Upper lobe of left lung (tissue), 6 donors: ENCODE measurements around the gene RAP1GDS1. TPM values are rescaled to one million over a fixed set of nuclear protein-coding genes. Genes with fewer than 3 reads are reported as not detected.
"Not testable (repeated sequence)": the region's sequence is repeated elsewhere in the genome, so short reads cannot be mapped to it uniquely, and the experiment has no call there.

ENCODE experiments used
- ATAC-seq, 2 donors: fragments of 200-7000 bp; cut with Tn5 transposase; one replicate each; pipeline ENCODE4 v1.9.1; 2022; ENCODE audit warnings: mild to moderate bottlenecking in 2 of 2, moderate library complexity in 2 of 2; ENCODE audit not compliant: low FRiP score in 2 of 2
- DNase-seq, 2 donors: peaks; one replicate each; pipeline ENCODE4 v3.0.0-alpha.2; 2019 to 2020
- H3K27ac ChIP-seq, 4 donors: fragments of 200-600 bp; sonication (generic); one replicate each; pipeline ENCODE4 v1.5.1; 2016 to 2019
- H3K27me3 ChIP-seq, 4 donors: fragments of 200-600 bp; sonication (generic); one replicate each; pipeline ENCODE4 v1.5.1; 2017 to 2019
- H3K36me3 ChIP-seq, 4 donors: fragments of 200-600 bp; sonication (generic); one replicate each; pipeline ENCODE4 v1.5.1; 2016 to 2019
- H3K4me1 ChIP-seq, 4 donors: fragments of 200-600 bp; sonication (generic); one replicate each; pipeline ENCODE4 v1.5.1; 2018 to 2019
- H3K4me3 ChIP-seq, 4 donors: fragments of 200-600 bp; sonication (generic); one replicate each; pipeline ENCODE4 v1.5.1; 2017 to 2019; ENCODE audit warnings: mild to moderate bottlenecking in 2 of 4, moderate library complexity in 1 of 4
- H3K9me3 ChIP-seq, 4 donors: fragments of 200-600 bp; sonication (generic); one replicate each; pipeline ENCODE4 v1.5.1; 2018 to 2019
- CTCF ChIP-seq, 6 experiments: fragments of 450-650 bp in 4 of 6; fragments of 200-600 bp in 2 of 6; sonication (generic) in 2 of 6; IDR thresholded peaks; one replicate each; pipeline ENCODE4 v1.5.1; 2016 to 2019; ENCODE audit warnings: antibody characterized with exemption in 6 of 6
- EP300 ChIP-seq, 4 donors: sonication (generic); formaldehyde crosslinking; IDR thresholded peaks; one replicate each; pipeline ENCODE4 v1.5.1; 2017; ENCODE audit warnings: antibody characterized with exemption in 4 of 4, control low read depth in 2 of 4
- POLR2A ChIP-seq, 4 donors: fragments of 450-650 bp; IDR thresholded peaks; one replicate each; pipeline ENCODE4 v1.5.1; 2016 to 2017; ENCODE audit warnings: antibody characterized with exemption in 4 of 4, mild to moderate bottlenecking in 2 of 4
- POLR2AphosphoS5 ChIP-seq, 2 donors: sonication (generic); formaldehyde crosslinking; IDR thresholded peaks; one replicate each; pipeline ENCODE4 v1.5.1; 2017; ENCODE audit warnings: antibody characterized with exemption in 2 of 2
- WGBS, 2 donors: methylation state at CpG; one replicate each; pipeline ENCODE4 v1.1.5; 2017 to 2018; 5-methylcytosine and 5-hydroxymethylcytosine counted together
- total RNA-seq, 6 donors: library from RNA; depleted of rRNA in 4 of 6; stranded (reverse); fragments of >200 nt in 4 of 6; gene quantifications; one replicate each; pipeline versions ENCODE4 v1.1.0 to v1.2.1, GENCODE V29; 2016 to 2021
- donor health status: DM: no; HTN: no; CAD: no; lungs with moderate emphysema.
- donor health status: DM: no; HTN: yes; CAD: no; lungs with severe emphysema.

RAP1GDS1 gene
- total RNA-seq, 6 donors from 2014 or later, result 20.6 to 63.9 (median 35.5) TPM

GRCh38 chr4:98411731-98412130, 150.5 kb downstream of the RAP1GDS1 start:
- Histone ChIP-seq H3K27me3 (no peaks in the 10 kb centered on the region), H3K4me1 (no peaks in the 10 kb centered on the region), H3K27ac (no peak overlapping the region), H3K36me3 (peaks cover 0 to 8% (median 0%) of the 10 kb centered on the region in 4 donors), H3K4me3 (no peak overlapping the region), H3K9me3 (peaks cover 7 to 11% (median 9%) of the 10 kb centered on the region in 4 donors)
- ATAC-seq (no peak), DNase-seq (no peak)
- TF ChIP-seq CTCF (IDR thresholded peaks at IDR 0.05) (no peak), POLR2AphosphoS5 (IDR thresholded peaks at IDR 0.05) (no peak), EP300 (IDR thresholded peaks at IDR 0.05) (no peak), POLR2A (IDR thresholded peaks at IDR 0.05) (no peak)
- 97 to 100% methylated on average over 2 of the region's 2 CpGs for WGBS, 2 donors

GRCh38 chr4:98416844-98417243, 155.7 kb downstream of the RAP1GDS1 start:
- Histone ChIP-seq H3K4me1 (no peaks in the 10 kb centered on the region), H3K27me3 (no peaks in the 10 kb centered on the region), H3K36me3 (peaks cover 0 to 39% (median 2%) of the 10 kb centered on the region in 4 donors), H3K9me3 (peaks cover 7 to 9% (median 9%) of the 10 kb centered on the region in 4 donors), H3K4me3 (no peak overlapping the region), H3K27ac (no peak overlapping the region)
- DNase-seq, result no peak
- ATAC-seq, result no peak
- TF ChIP-seq CTCF (IDR thresholded peaks at IDR 0.05), result no peak
- TF ChIP-seq EP300 (IDR thresholded peaks at IDR 0.05), result no peak
- no peak for TF ChIP-seq POLR2AphosphoS5 (IDR thresholded peaks at IDR 0.05)
- no peak for TF ChIP-seq POLR2A (IDR thresholded peaks at IDR 0.05)

GRCh38 chr4:98420151-98420550, 159.0 kb downstream of the RAP1GDS1 start:
- H3K9me3 ChIP-seq, H3K4me1 ChIP-seq, ATAC-seq, H3K27me3 ChIP-seq, H3K27ac ChIP-seq, DNase-seq, H3K4me3 ChIP-seq: not testable (repeated sequence)
- 94 to 97% methylated on average over 3 of the region's 3 CpGs for WGBS, 2 donors
- H3K36me3 ChIP-seq, result peaks cover 0 to 70% (median 19%) of the 10 kb centered on the region in 4 donors

- TF ChIP-seq POLR2A (IDR thresholded peaks at IDR 0.05) (no peak), POLR2AphosphoS5 (IDR thresholded peaks at IDR 0.05) (no peak), EP300 (IDR thresholded peaks at IDR 0.05) (no peak), CTCF (IDR thresholded peaks at IDR 0.05) (no peak)
- H3K4me3 ChIP-seq, result no peak overlapping the region
- no peaks in the 10 kb centered on the region for H3K4me1 ChIP-seq
- peaks cover 0 to 73% (median 19%) of the 10 kb centered on the region in 4 donors for H3K36me3 ChIP-seq
- no peaks in the 10 kb centered on the region for H3K27me3 ChIP-seq
- H3K9me3 ChIP-seq, result no peaks in the 10 kb centered on the region
- WGBS, 2 donors, result 92% methylated on average over 5 of the region's 5 CpGs
- no peak overlapping the region for H3K27ac ChIP-seq
- DNase-seq (no peak), ATAC-seq (no peak)
These were observed 159.9 kb downstream of the RAP1GDS1 start for GRCh38 chr4:98421111-98421510.

- DNase-seq (no peak), ATAC-seq (no peak)
- Histone ChIP-seq H3K36me3 (peaks cover 0 to 70% (median 16%) of the 10 kb centered on the region in 4 donors), H3K27me3 (no peaks in the 10 kb centered on the region), H3K27ac (no peak overlapping the region), H3K4me3 (no peak overlapping the region), H3K9me3 (no peaks in the 10 kb centered on the region), H3K4me1 (no peaks in the 10 kb centered on the region)
- 89 to 91% methylated on average over 4 of the region's 4 CpGs for WGBS, 2 donors
- TF ChIP-seq POLR2AphosphoS5 (IDR thresholded peaks at IDR 0.05), result no peak
These were observed 161.8 kb downstream of the RAP1GDS1 start for GRCh38 chr4:98423009-98423408.

- Histone ChIP-seq H3K9me3 (no peaks in the 10 kb centered on the region), H3K27me3 (no peaks in the 10 kb centered on the region), H3K27ac (no peak overlapping the region), H3K36me3 (peaks cover 0 to 18% (median 0%) of the 10 kb centered on the region in 4 donors), H3K4me3 (no peak overlapping the region), H3K4me1 (no peaks in the 10 kb centered on the region)
- peak; percentile 34 to 92 for ATAC-seq
- whole genome bisulfite sequencing, 2 donors, result 80 to 81% methylated on average over 4 of the region's 4 CpGs
- DNase-seq, result peak in 1 of 2 donors; percentile 28
- peak in 1 of 4 donors; percentile 25 for TF ChIP-seq EP300 (IDR thresholded peaks at IDR 0.05)
- no peak for TF ChIP-seq CTCF (IDR thresholded peaks at IDR 0.05)
These were observed 169.7 kb downstream of the RAP1GDS1 start for GRCh38 chr4:98430708-98431403.
